ENCODE data around the gene BBS7.

DNA sequence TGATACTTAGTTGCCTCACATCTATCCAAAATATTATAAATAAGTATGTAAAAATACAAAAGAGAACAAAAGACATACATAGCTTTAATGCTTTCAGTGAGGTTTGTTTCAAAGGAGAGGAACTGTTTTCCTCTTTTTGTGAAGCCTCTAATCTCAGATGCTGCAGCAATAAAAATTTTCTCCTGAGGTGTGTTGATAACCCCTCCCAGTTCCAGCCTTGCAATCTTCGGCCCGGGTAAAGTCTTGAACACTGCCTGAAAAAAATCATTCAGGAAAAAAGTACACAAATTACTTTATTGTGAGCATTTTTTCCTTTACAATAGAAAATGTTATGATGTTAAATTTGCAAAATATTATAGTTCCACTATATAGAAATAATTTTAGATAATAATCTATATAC, 8.8 kb downstream of the BBS7 start:
- no peak for TF ChIP-seq CTCF (IDR thresholded peaks at IDR 0.05)
- TF ChIP-seq POLR2A (IDR thresholded peaks at IDR 0.05): no peak
- no peak for TF ChIP-seq POLR2AphosphoS5 (IDR thresholded peaks at IDR 0.05)
